LoVo (cell line): ENCODE measurements around the gene ZNF185.

Experiments
- DNase-seq: peaks from one replicate; pipeline ENCODE4 v3.0.0-alpha.2; 2016; ENCODE audit warnings: low spot score

ZNF185 gene

DNA sequence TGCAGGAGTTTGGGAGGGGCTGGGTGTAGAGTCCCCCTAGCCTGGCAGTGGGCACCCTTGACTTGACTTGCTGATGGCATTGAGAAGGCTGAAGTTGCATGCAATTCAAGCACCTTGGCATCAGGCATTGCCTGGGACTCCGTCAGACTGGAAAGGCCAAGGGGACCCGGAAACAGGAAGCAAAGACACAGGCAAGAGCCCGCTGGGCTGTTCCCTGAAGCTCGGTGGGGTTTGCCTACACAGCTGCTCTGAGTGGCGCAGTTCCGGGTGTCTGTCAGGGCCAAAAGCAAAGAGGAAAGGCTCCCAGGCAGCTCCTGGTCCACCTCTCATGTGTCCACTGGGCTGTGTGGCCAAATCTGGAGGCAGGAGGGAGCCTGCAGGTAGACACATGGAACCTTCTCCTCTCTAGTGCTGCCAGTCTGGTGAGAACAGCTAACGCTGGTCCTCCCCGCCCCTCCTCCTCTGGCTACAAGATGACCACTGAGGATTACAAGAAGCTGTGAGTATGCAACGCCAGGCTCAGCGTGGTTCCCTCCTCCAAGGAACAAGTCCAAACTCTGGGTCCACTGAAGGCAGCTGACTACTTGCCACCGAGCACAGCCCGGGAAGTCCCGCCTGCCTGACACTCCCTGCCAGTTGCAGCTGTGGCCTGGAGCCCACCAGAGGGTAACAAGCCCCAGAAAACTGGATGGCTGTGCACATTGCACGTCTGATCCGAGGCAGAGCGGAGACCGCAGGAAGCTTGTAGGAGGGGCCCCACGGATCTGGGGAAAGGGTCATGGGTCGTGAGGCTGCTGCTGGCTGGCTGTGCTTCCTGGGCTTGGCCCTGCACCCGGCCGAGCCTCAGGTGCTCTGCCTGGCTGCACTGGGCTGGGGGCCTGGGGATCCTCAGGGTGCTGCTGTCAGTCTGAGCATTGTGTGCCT lies 20.1 kb downstream of the ZNF185 start:
- no peak for DNase-seq

DNA sequence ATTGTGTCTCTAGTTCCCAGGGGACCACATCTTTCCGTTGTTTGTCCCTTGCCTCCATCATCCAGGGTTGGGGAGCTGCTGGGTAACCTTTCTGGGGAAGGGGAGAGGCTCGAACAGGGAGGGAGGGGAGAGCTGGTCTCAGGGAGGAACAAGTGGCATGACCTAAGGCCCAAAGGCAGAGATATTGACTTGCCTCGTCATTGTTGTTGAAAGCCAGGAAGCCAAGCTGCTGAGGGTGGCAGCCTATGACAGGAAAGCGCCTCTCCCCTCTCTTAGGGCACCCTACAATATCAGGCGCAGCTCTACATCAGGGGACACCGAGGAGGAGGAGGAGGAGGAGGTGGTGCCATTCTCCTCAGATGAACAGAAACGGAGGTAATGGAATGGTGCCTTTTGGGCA lies 20.8 kb downstream of the ZNF185 start:
- DNase-seq, result no peak

DNA sequence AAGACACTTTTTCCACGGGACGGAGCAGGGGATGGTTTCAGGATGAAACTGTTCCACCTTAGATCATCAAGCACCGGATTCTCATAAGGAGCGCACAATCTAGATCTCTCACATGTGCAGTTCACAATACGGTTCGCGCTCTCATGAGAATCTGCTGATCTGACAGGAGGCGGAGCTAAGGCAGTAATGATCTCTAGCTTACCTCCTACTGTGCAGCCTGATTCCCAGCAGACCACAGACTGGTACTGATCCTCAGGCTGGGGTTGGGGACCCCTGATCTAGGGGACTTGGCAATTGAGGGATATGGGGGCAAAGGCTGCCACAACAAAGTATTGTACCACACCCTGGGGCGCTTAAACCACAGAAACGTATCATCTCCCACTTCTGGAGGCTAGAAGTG lies 25.7 kb downstream of the ZNF185 start:
- DNase-seq, result no peak

DNA sequence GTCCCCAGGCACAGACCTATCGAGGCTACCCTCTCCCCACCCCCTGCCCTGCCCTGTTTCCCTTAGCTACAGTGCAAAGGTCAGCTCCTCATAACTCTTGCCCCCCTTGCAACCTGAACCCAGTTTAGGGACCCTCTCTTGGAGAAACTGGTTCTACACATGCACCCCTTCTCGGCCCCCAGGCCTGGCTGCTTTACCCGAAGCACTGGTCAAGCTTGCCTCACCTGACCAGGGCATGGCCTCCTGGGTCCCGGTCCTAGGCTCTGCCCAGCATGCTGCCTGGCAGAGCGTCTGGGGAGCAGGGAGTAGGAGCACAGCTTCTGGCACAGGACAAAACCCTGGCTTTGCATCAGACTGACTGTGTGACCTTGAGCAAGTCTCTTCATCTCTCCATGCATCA lies 28.0 kb downstream of the ZNF185 start:
- DNase-seq, result no peak

DNA sequence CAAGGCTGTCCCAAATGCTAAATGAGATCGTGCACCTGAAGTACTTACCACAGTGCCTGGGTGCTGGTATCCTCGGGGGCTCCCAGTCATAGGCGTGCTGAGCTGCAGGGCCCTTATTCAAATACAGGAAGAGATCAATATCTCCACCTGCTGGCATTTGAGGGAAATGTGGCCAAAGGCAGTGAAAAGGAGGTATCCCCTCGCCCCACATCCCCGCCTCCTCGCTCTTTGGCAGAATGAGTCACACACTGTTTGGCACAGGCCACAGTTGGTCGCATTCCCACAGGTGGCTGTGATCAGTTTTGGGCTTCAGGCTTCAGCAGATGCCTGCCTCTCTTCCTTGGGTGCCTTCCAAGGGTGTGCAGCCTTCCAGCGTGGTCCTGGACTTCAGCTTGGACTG lies 28.4 kb downstream of the ZNF185 start:
- peak; percentile 57 for DNase-seq

- DNase-seq, result no peak
These were observed 29.1 kb downstream of the ZNF185 start for GRCh38 chrX:152926923-152927322.

- DNase-seq, result no peak
These were observed 30.2 kb downstream of the ZNF185 start for GRCh38 chrX:152927858-152928760.

DNA sequence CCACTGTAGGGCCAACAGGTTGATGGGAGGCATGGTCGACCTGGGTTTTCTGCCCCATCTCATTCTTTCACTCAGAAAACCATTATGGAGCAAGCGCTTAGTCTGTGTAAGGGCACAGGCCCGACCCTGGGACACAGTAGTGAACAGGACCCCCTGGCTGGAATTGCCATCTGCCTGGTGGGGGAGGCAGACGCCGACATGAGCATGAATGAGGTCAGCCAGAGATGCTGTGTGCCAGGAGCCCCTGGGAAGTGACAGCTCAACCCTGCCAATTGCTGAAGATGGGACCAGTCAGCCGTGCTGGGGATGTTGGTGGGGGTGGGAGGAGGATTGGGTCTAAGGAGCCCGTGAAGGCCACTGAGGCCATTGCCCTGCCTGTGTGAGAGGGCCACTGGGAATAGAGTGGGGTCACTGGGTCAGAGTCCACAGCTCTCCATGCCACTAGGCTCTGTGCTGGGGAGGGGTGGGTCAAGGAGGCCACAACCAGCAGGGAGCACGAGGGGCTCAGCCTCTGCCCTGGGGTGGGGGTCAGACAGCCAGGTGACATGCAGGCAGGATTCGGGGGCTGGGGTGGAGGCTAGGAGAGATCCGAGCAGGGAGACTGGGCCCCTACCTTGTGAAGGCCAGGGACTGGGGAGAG lies 31.0 kb downstream of the ZNF185 start:
- no peak for DNase-seq

GRCh38 chrX:152929898-152930297 lies 32.0 kb downstream of the ZNF185 start:
- DNase-seq, result no peak

GRCh38 chrX:152930516-152930915 lies 32.6 kb downstream of the ZNF185 start:
- no peak for DNase-seq

- no peak for DNase-seq
These were observed 34.3 kb downstream of the ZNF185 start for GRCh38 chrX:152932144-152932543.

GRCh38 chrX:152932598-152933175 lies 34.8 kb downstream of the ZNF185 start:
- DNase-seq, result no peak

- DNase-seq, result no peak
These were observed 38.4 kb downstream of the ZNF185 start for GRCh38 chrX:152936306-152936705.

DNA sequence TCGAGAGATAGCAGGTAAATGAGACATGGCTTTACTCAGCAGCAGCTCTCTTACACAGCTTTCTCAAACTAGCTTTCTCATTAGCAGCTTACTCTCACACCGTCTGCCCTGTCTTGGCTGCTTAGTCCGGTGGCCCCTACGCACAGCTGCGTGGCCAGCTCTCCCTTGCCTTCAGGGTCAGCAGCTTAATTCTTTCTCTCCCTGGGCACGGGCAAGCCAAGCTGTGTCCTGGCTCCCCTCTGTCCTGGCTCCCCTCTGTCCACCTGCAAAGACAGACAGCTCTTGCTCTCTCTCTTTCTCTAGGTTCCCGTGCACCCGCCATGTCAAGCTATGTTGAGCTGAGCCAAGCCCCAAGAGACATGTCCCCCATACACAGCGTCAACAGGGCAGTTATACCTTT lies 39.4 kb downstream of the ZNF185 start:
- no peak for DNase-seq

GRCh38 chrX:152941328-152942076 lies 43.6 kb downstream of the ZNF185 start:
- peak; percentile 87 for DNase-seq

GRCh38 chrX:152942077-152942442 lies 44.2 kb downstream of the ZNF185 start:
- no peak for DNase-seq

DNA sequence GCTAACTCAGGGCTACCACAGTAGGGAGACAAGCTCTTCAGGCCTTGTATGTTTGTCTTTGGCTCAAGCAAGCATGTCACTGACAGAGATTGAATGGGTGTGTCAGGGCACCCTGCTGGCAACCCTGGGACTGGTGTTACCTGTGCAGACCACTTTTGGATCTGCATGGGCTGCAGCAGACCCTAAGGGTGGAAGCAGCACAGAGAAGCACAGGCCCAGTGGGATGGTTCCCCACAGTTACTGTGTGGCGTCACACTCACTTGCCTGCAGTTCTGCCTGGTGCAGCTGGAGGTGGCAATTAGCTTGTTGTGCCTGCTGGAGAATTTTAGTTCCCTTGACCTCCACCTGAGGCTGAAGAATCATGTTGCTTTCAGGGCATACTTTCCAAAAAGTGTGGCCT lies 46.0 kb downstream of the ZNF185 start:
- DNase-seq, result no peak

GRCh38 chrX:152945021-152945979 lies 47.4 kb downstream of the ZNF185 start:
- DNase-seq, result no peak

DNA sequence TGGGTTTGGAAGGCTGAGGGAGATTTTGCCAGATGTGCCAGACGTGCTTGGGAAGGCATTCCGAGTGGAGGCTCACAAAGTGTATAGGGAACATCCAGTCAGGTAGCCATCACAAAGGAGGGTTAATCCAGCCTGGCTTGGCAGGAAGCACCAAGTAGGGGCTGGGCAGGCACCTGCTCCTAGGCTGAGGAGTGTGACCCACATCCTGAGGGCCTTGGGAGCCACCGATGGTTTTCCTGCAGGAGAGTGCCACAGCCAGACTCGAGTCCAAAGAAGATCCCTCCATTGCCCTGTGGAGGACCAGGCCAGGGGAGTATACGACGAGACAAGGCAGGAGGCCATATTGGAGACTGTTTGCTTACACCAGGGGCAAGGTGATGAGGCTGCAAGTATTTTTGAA lies 48.8 kb downstream of the ZNF185 start:
- DNase-seq, result no peak
